Measurements from ENCODE around the gene FANCE.

FANCE gene

DNA sequence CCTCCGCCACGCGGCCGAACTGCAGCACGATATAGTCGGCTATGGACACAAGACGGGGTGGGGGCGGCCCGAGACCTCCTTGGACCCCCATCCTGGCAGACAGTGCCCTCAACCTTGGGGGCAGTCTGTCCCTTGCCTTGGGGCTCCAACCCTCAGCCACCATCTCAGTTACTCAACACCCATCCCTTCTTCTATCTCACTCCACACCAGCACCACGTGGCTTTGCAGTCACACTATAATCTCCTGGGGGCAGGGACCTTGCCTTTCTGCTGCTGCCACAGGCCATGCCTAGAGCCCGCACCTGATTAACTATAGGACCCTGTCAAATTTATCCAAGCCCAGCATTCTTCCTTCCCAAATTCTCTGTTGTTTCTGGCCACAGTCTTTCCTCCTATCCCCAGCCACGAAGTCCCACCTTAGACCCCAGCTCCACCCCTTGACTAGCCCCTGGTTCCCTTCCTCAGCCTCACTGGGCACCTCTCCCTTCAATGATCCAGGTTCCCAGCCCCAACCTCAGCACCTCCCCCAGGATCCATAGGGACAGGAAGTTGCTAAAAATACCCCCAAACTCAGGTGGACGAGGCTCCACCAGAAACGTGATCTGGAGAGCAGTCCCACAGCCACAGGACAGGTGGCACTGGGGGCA is 46.4 kb downstream of the FANCE start:
- no peak for TF ChIP-seq SIN3A (IDR thresholded peaks at IDR 0.05; ENCODE audit: borderline replicate concordance, insufficient read depth, low read length)
- no peak for TF ChIP-seq TAF1 (IDR thresholded peaks at IDR 0.05; ENCODE audit: borderline replicate concordance, insufficient read depth, low read length)

DNA sequence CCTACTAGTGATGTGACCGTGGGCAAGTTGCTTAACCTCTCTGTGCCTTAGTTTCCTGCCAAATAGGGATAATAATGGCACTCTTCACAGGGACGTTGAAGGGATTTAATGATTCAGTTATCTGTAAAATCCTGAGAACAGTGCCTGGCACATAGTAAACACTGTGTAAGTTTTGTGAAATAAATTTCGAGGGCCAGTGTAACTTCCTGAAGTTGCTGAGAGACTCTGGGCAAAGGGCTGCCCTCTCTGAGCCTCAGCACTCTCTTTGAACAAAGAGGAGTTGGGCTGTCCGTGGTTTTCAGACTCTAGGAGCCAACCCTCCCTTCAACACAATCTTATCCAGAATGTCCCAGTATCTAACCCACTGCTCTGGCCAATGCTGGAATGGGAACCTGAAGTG is 47.2 kb downstream of the FANCE start:
- TF ChIP-seq POLR2AphosphoS5 (IDR thresholded peaks at IDR 0.05; ENCODE audit: low read depth, low read length) (no peak), TAF1 (IDR thresholded peaks at IDR 0.05; ENCODE audit: borderline replicate concordance, insufficient read depth, low read length) (no peak), FOXP2 (optimal IDR thresholded peaks at IDR 0.05; ENCODE audit: borderline replicate concordance, extremely low read depth, extremely low read length, insufficient read depth) (no peak)

DNA sequence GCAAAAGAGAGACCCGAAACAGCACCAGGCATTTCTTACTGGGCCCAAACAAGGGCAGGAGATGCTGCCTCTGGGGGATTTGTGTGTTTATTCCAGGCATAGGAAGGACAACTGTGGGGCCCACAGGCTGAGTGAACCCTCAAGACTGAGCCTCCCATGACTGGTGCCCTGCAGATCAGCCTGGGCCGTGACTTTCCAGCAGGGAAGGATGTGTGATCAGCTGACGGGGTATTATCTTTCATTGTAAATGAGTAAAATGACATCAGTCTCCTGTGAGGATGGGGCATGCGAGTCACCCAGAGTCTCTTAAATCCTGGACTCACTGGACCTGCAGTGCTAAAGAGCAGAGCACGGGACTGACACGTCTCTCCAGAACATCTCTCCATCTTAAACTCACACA is 48.6 kb downstream of the FANCE start:
- TF ChIP-seq SIN3A (IDR thresholded peaks at IDR 0.05; ENCODE audit: borderline replicate concordance, insufficient read depth, low read length) (no peak), FOXP2 (optimal IDR thresholded peaks at IDR 0.05; ENCODE audit: borderline replicate concordance, extremely low read depth, extremely low read length, insufficient read depth) (no peak)

DNA sequence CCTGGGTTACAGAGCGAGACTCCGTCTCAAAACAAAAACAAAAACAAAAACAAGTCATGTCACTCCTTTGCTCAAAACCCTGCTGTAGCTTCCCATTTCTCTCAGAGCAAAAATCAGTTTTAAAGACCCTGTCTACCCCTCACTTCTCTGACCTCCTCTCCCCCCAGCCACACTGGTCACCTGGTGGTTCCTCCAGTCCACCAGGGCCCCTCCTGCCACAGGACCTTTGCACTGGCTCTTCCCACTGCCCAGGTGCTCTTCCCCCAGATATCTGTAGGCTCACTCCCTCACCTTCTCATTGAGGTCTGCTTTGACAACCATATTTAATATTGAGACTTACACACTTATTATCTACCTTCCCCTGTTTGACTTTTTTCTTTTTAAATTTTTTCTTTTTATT is 49.6 kb downstream of the FANCE start:
- TF ChIP-seq POLR2AphosphoS5 (IDR thresholded peaks at IDR 0.05; ENCODE audit: low read depth, low read length) (no peak), FOXP2 (optimal IDR thresholded peaks at IDR 0.05; ENCODE audit: borderline replicate concordance, extremely low read depth, extremely low read length, insufficient read depth) (no peak), SIN3A (IDR thresholded peaks at IDR 0.05; ENCODE audit: borderline replicate concordance, insufficient read depth, low read length) (no peak), TAF1 (IDR thresholded peaks at IDR 0.05; ENCODE audit: borderline replicate concordance, insufficient read depth, low read length) (no peak)
- TF ChIP-seq, protein P1, sequence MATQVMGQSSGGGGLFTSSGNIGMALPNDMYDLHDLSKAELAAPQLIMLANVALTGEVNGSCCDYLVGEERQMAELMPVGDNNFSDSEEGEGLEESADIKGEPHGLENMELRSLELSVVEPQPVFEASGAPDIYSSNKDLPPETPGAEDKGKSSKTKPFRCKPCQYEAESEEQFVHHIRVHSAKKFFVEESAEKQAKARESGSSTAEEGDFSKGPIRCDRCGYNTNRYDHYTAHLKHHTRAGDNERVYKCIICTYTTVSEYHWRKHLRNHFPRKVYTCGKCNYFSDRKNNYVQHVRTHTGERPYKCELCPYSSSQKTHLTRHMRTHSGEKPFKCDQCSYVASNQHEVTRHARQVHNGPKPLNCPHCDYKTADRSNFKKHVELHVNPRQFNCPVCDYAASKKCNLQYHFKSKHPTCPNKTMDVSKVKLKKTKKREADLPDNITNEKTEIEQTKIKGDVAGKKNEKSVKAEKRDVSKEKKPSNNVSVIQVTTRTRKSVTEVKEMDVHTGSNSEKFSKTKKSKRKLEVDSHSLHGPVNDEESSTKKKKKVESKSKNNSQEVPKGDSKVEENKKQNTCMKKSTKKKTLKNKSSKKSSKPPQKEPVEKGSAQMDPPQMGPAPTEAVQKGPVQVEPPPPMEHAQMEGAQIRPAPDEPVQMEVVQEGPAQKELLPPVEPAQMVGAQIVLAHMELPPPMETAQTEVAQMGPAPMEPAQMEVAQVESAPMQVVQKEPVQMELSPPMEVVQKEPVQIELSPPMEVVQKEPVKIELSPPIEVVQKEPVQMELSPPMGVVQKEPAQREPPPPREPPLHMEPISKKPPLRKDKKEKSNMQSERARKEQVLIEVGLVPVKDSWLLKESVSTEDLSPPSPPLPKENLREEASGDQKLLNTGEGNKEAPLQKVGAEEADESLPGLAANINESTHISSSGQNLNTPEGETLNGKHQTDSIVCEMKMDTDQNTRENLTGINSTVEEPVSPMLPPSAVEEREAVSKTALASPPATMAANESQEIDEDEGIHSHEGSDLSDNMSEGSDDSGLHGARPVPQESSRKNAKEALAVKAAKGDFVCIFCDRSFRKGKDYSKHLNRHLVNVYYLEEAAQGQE (IDR thresholded peaks at IDR 0.05; ENCODE audit: insufficient read depth in 1 of 2, low read depth in 2 of 2, low read length in 2 of 2) = no peak

DNA sequence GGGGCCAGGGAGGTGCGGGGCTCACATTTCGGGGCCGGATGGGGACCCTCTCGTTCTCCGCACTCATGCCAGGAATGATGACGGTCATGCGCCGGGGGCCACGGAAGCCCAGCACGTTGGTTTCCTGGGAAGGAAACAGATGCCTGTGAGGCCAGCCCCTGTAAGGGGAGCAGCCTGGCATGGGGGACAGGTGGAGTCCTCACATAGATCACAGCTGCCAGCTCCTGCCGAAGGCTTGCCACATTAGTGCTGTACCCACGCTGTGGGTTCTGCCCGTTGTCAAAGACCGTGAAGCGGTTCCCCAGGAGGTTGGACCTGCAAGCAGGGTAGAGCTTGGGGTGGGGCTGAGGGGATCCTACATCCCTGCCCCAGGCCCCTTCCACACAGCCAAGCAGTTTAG is 51.4 kb downstream of the FANCE start:
- no peak for TF ChIP-seq FOXP2 (optimal IDR thresholded peaks at IDR 0.05; ENCODE audit: borderline replicate concordance, extremely low read depth, extremely low read length, insufficient read depth)
- TF ChIP-seq SIN3A (IDR thresholded peaks at IDR 0.05; ENCODE audit: borderline replicate concordance, insufficient read depth, low read length) = no peak

DNA sequence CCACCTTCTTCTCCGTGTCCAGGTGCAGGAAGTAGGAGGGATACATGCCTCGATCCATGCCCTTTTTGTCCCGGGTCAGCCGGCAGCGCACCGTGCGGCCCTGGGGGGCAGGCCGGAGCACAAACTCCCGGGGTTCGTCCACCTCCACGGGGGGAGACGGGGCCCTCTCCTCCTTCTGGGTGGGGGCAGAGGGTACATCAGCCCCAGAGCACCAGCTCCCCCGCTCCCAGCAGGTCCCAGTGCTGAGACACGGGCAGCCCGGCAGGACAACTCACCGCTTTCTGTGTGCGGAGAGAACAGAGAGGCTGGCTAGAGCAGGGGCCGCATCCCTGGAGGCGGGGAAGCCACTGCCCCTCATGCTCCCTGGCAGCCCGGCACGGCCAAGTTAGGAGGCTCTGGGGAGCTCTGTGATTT is 53.9 kb downstream of the FANCE start:
- TF ChIP-seq SIN3A (IDR thresholded peaks at IDR 0.05; ENCODE audit: borderline replicate concordance, insufficient read depth, low read length) (no peak), POLR2AphosphoS5 (IDR thresholded peaks at IDR 0.05; ENCODE audit: low read depth, low read length) (no peak), TAF1 (IDR thresholded peaks at IDR 0.05; ENCODE audit: borderline replicate concordance, insufficient read depth, low read length) (no peak), FOXP2 (optimal IDR thresholded peaks at IDR 0.05; ENCODE audit: borderline replicate concordance, extremely low read depth, extremely low read length, insufficient read depth) (no peak)
- TF ChIP-seq, protein P1 (IDR thresholded peaks at IDR 0.05; ENCODE audit: insufficient read depth in 1 of 2, low read depth in 2 of 2, low read length in 2 of 2) = no peak

DNA sequence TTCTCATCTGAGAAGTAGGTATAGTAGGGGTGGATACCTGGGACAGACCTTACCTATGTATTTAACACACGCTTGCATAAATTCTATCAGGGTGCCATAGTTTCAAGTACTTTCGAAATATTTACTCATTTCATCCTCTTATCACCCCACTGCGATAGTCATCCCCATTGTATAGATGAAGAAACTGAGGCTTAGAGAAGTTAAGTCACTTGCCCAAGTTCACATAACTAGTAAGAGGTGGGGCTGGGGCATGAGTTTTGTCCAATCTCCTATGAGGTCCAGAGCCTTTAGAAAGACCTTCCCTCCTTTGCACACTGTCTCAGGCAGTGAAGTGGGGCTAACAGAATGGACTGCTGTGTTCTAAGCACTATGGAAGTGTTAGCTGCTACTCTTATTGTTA is 54.4 kb downstream of the FANCE start:
- TF ChIP-seq TAF1 (IDR thresholded peaks at IDR 0.05; ENCODE audit: borderline replicate concordance, insufficient read depth, low read length) (no peak), FOXP2 (optimal IDR thresholded peaks at IDR 0.05; ENCODE audit: borderline replicate concordance, extremely low read depth, extremely low read length, insufficient read depth) (no peak), SIN3A (IDR thresholded peaks at IDR 0.05; ENCODE audit: borderline replicate concordance, insufficient read depth, low read length) (no peak), POLR2AphosphoS5 (IDR thresholded peaks at IDR 0.05; ENCODE audit: low read depth, low read length) (no peak)
- TF ChIP-seq, protein P1 (IDR thresholded peaks at IDR 0.05; ENCODE audit: insufficient read depth in 1 of 2, low read depth in 2 of 2, low read length in 2 of 2) = no peak
